Measurements from ENCODE around the gene UBQLN2. TPM values are rescaled to one million over a fixed set of nuclear protein-coding genes. Genes with fewer than 3 reads are reported as not detected.
A peak's percentile ranks its signal among the peaks of the same experiment; 100 is the strongest.
"Not testable (repeated sequence)": the region's sequence is repeated elsewhere in the genome, so short reads cannot be mapped to it uniquely, and the experiment has no call there.

UBQLN2 gene
- total RNA-seq, 2 experiments from 2014 or later, result 46.3 to 47.7 TPM

DNA sequence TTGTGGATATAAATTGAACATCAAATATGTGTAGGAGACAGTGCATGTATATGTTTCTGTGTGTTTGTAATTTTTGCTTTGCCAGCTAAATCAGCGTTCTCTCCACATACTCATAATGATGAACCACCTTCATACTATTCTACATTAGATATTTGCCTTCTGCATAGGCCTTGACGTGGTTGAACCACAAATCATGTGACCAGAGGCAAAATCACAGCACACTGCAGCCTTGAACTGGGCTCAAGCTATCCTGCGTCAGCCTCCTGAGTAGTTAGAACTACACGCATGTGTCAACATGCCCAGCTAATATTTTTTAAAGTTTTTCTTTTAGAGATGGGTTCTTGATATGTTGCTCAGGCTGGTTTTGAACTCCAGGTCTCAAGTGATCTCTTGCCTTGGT, 9.5 kb downstream of the UBQLN2 start:
- peak; percentile 23 for DNase-seq
- H3K27ac Mint-ChIP-seq, result no peak overlapping the region
- H3K4me1 Mint-ChIP-seq (ENCODE audit: low read depth), result peaks cover 27% of the 10 kb centered on the region
- POLR2A ChIA-PET, result interaction anchor here (1.7 kb wide), 1 partner anchor 9 kb away, joined by 5 read pairs; the partner anchor contains the start of gene UBQLN2
- peaks cover 3% of the 10 kb centered on the region for H3K9me3 Mint-ChIP-seq (ENCODE audit: insufficient read depth)
- no peaks in the 10 kb centered on the region for H3K27me3 Mint-ChIP-seq (ENCODE audit: low read depth)
- CTCF ChIA-PET, result no interaction called here
- no peak for ATAC-seq
- H3K4me3 Mint-ChIP-seq, result no peak overlapping the region
- peaks cover 56% of the 10 kb centered on the region for H3K36me3 Mint-ChIP-seq (ENCODE audit: low read depth)

DNA sequence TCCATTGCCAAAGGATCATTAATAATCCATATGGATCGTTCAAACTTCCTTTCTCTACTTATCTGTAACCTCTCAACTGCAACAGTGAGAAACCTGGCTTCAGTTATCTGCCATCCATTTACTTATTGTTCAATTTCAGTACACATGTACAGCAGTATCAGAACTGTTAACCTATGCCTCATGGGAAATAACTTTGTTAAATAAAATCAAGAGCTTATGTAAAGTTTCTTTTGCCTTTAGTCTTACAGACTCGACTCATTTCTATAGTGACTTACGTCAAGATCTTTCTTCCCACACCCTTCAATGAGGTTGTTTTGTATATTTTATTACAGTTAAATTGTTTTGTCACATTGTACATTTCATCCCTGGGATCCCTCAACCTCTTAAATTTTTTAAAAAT, 11.4 kb downstream of the UBQLN2 start:
- Mint-ChIP-seq H3K27ac (no peak overlapping the region), H3K4me1 (ENCODE audit: low read depth) (peaks cover 29% of the 10 kb centered on the region), H3K4me3 (no peak overlapping the region), H3K36me3 (ENCODE audit: low read depth) (peaks cover 61% of the 10 kb centered on the region), H3K27me3 (ENCODE audit: low read depth) (no peaks in the 10 kb centered on the region), H3K9me3 (ENCODE audit: insufficient read depth) (peaks cover 8% of the 10 kb centered on the region)
- ChIA-PET CTCF (no interaction called here), POLR2A (no interaction called here)
- ATAC-seq (no peak), DNase-seq (no peak)

DNA sequence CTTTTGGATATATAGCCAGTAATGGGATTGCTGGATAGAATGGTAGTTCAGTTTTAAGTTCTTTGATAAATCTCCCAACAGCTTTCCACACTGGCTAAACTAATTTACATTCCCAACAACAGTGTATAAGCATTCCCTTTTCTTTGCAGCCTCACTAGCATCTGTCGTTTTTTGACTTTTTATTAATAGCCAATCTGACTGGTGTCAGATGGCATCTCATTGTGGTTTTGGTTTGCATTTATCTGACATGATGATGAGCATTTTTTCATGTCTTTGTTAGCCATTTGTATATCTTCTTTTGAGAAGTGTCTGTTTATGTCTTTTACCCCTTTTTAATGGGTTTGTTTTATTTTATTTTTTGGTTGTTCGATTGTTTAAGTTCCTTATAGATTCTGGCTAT, 13.3 kb downstream of the UBQLN2 start:
- peaks cover 65% of the 10 kb centered on the region for H3K36me3 Mint-ChIP-seq (ENCODE audit: low read depth)
- DNase-seq, result no peak

DNA sequence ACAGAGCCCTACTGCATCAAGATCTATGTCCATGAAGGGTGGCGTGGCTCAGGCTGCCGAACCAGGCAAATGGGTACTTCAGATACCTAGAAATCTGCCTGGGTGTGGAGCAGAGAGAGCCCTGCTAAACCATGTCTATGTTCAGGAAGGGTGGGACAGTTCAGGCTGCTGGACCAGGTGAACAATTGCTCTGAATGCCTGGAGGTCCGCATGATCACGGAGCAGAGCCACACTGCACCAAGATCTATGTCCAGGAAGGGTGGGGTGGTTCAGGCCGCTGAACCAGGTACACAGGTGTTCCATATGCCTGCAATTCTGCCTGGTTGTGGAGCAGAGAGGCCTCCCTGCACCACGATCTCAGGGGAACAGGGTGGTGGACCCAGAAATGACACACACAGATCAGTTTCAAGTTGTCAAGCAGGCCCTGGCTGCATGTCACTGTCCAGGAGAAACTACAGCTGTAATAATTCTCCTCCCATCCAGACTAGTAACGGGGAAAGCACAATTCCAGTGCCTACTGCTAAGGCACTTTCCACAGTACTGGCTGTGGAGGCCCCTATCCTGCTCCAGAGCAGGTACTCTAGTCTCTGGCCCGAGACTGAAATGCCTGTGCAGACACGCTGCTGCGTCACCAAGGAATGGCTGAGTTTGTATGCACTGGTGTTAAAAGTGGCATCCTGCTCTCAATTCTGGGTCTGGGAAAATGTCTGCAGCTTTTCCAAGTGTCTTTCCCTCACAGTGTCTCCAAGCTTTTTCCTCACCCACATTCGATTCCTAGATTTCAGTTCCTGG, 25.2 kb downstream of the UBQLN2 start:
- H3K4me1 Mint-ChIP-seq (ENCODE audit: low read depth), result no peaks in the 10 kb centered on the region
- ATAC-seq (no peak), DNase-seq (no peak)
- ChIA-PET CTCF (no interaction called here), POLR2A (no interaction called here)
- H3K27me3 Mint-ChIP-seq (ENCODE audit: low read depth), result no peaks in the 10 kb centered on the region
- no peak overlapping the region for H3K4me3 Mint-ChIP-seq
- peaks cover 4% of the 10 kb centered on the region for H3K9me3 Mint-ChIP-seq (ENCODE audit: insufficient read depth)
- peaks cover 40% of the 10 kb centered on the region for H3K36me3 Mint-ChIP-seq (ENCODE audit: low read depth)
- no peak overlapping the region for H3K27ac Mint-ChIP-seq

More for the DNA sequence above, 13.3 kb downstream of the UBQLN2 start:
- CTCF ChIA-PET, result no interaction called here
- POLR2A ChIA-PET, result no interaction called here
- Mint-ChIP-seq H3K27ac (no peak overlapping the region), H3K4me3 (no peak overlapping the region), H3K9me3 (ENCODE audit: insufficient read depth) (peaks cover 14% of the 10 kb centered on the region), H3K27me3 (ENCODE audit: low read depth) (no peaks in the 10 kb centered on the region), H3K4me1 (ENCODE audit: low read depth) (peaks cover 29% of the 10 kb centered on the region)
- ATAC-seq, result no peak

DNA sequence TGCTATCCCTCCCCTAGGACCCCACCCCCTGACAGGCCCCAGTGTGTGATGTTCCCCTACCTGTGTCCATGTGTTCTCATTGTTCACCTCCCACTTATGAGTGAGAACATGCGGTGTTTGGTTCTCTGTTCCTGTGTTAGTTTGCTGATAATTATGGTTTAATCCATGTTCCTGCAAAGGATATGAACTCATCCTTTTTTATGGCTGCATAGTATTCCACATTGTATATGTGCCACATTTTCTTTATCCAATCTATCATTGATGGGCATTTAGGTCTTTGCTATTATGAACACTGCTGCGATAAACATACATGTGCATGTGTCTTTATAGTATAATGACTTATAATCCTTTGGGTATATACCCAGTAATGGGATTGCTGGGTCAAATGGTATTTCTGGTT, 28.4 kb downstream of the UBQLN2 start:
- peaks cover 46% of the 10 kb centered on the region for H3K36me3 Mint-ChIP-seq (ENCODE audit: low read depth)
- not testable (repeated sequence) for H3K4me3 Mint-ChIP-seq, ATAC-seq

DNA sequence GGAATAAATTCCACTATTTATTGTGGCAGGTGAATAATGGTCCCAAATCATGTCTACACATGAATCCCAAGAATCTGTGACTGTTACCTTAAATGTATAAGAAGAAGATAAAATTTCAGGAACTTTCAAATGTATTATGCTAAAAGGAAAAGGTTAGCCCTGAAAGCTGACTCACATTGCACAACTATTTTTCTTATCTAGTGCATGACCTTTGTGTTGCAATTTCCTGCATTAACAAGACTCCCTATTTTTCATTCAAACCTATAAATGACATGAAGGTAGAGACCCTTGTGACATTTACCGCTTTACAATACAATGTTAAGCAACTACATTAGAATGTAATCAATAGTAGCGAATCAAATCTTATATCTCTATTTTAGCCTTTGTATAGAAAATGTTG, 36.7 kb downstream of the UBQLN2 start:
- H3K4me1 Mint-ChIP-seq (ENCODE audit: low read depth), result peaks cover 7% of the 10 kb centered on the region
- H3K4me3 Mint-ChIP-seq, result no peak overlapping the region
- no peak for ATAC-seq
- H3K27ac Mint-ChIP-seq, result no peak overlapping the region
- ChIA-PET CTCF (no interaction called here), POLR2A (no interaction called here)
- H3K27me3 Mint-ChIP-seq (ENCODE audit: low read depth), result no peaks in the 10 kb centered on the region
- DNase-seq, result no peak
- H3K36me3 Mint-ChIP-seq (ENCODE audit: low read depth), result peaks cover 24% of the 10 kb centered on the region
- peaks cover 14% of the 10 kb centered on the region for H3K9me3 Mint-ChIP-seq (ENCODE audit: insufficient read depth)

More for the DNA sequence above, 28.4 kb downstream of the UBQLN2 start:
- CTCF ChIA-PET; POLR2A ChIA-PET; H3K27ac Mint-ChIP-seq; DNase-seq; H3K27me3 Mint-ChIP-seq (ENCODE audit: low read depth): not testable (repeated sequence)
- Mint-ChIP-seq H3K4me1 (ENCODE audit: low read depth) (peaks cover 13% of the 10 kb centered on the region), H3K9me3 (ENCODE audit: insufficient read depth) (peaks cover 11% of the 10 kb centered on the region)

DNA sequence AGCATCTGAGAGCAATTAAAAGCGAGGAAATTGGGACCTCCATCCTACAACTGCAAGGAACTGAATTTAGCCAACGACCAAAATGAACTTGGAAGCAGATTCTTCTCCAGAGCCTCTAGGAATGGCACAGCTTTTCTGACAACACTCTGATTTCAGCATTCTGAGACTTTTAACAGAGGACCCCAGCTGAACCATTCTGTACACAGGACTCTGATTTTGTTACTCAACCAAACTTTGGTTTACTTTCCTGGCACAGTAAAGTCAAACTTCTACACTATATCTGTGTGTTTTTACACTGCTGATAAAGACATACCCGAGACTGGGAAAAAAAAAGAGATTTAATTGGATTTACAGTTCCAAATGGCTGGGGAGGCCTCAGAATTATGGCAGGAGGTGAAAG, 37.6 kb downstream of the UBQLN2 start:
- peaks cover 22% of the 10 kb centered on the region for H3K36me3 Mint-ChIP-seq (ENCODE audit: low read depth)
- H3K27ac Mint-ChIP-seq, result no peak overlapping the region
- POLR2A ChIA-PET, result no interaction called here
- peaks cover 14% of the 10 kb centered on the region for H3K9me3 Mint-ChIP-seq (ENCODE audit: insufficient read depth)
- CTCF ChIA-PET, result no interaction called here
- DNase-seq, result no peak
- no peaks in the 10 kb centered on the region for H3K27me3 Mint-ChIP-seq (ENCODE audit: low read depth)
- no peak for ATAC-seq
- H3K4me3 Mint-ChIP-seq, result no peak overlapping the region
- H3K4me1 Mint-ChIP-seq (ENCODE audit: low read depth), result no peaks in the 10 kb centered on the region

DNA sequence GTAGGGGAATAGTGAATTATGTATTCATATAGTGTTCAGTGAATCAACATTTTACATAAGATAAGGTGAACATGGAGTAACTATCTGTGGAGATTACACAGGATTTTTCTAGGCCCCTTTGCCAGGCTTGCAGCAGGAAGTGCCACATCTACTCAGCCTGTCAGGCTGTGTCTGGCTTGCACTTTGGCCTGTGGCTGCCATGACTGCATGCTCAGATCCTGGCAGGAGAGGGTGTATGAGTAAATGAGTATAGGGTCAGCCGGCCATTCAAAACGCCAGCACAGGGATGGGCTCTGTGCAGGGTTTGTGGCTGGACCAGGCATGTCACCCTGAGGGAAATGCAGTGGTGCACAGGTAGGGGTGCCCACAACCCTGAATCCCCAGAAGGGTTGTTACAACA, 51.9 kb downstream of the UBQLN2 start:
- H3K4me3 Mint-ChIP-seq, result no peak overlapping the region
- H3K9me3 Mint-ChIP-seq (ENCODE audit: insufficient read depth), result no peaks in the 10 kb centered on the region
- POLR2A ChIA-PET, result no interaction called here
- CTCF ChIA-PET, result no interaction called here
- H3K36me3 Mint-ChIP-seq (ENCODE audit: low read depth), result no peaks in the 10 kb centered on the region
- no peak for DNase-seq
- no peak for ATAC-seq
- H3K4me1 Mint-ChIP-seq (ENCODE audit: low read depth), result no peaks in the 10 kb centered on the region
- H3K27ac Mint-ChIP-seq, result no peak overlapping the region
- H3K27me3 Mint-ChIP-seq (ENCODE audit: low read depth), result no peaks in the 10 kb centered on the region

Other genes starting within 250 kb of the UBQLN2 start
- 10 to 100 TPM; 28.6 to 31.2 TPM for gene NBDY, start 165.6 kb downstream of the UBQLN2 start, total RNA-seq